HG02885 (cell line): ENCODE results near the gene ARHGEF1.
"Not testable (repeated sequence)": the region's sequence is repeated elsewhere in the genome, so short reads cannot be mapped to it uniquely, and the experiment has no call there.

Source experiments
- ATAC-seq: cut with Tn5 transposase; IDR thresholded peaks from one replicate; pipeline ENCODE4 v1.9.1; 2021; ENCODE audit warnings: mild to moderate bottlenecking; ENCODE audit not compliant: unreplicated experiment, poor library complexity

The ARHGEF1 gene

DNA sequence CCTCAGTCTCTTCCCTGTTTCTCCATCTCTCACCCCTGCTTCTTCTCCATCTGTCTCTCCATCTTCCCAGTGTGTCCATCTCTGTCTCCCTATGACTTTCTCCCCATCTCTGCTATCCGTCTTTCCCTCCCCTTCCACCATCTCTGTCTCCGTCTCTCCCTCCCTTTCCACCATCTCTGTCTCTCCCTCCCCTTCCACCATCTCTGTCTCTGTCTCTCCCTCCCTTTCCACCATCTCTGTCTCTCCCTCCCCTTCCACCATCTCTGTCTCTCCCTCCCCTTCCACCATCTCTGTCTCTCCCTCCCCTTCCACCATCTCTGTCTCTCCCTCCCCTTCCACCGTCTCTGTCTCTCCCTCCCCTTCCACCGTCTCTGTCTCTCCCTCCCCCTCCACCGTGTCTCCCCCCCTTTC lies 31.4 kb downstream of the ARHGEF1 start:
- not testable (repeated sequence) for ATAC-seq

DNA sequence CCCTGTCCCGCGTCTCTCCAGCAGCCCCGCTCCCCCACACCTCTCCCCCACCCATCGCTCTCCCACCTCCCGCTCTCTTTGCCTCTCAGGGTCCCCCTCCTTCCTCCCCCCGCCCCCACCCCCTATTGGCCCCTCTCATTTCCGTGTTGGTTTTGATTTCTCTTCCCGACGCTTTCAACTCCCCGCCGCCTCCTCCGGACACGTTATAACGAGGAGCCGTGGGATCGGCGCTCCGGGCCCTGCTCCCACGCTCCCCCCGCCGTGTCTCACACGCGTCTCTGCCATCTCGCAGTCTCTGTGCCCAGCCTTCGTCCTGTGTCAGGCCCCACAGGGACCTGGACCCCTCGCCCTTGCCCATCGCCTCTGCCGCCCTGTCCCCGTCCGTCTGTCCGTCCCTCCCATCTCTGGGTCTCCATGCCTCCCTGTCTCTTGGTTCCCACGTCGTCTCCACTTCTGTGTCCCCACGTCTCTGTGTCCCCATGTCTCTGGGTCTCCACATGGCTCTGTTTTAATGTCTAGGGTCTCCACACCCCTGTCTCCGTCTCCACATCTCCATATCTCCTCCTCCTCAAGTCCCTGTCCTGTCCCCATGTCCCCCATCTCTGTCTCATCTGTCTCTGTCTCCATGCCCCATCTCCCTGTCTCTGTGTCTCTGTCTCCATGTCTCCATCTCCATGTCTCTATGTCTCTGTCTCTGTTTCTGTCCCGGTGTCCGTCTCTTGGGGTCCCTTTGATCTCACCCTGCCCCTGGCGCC lies 32.2 kb downstream of the ARHGEF1 start:
- no peak for ATAC-seq

DNA sequence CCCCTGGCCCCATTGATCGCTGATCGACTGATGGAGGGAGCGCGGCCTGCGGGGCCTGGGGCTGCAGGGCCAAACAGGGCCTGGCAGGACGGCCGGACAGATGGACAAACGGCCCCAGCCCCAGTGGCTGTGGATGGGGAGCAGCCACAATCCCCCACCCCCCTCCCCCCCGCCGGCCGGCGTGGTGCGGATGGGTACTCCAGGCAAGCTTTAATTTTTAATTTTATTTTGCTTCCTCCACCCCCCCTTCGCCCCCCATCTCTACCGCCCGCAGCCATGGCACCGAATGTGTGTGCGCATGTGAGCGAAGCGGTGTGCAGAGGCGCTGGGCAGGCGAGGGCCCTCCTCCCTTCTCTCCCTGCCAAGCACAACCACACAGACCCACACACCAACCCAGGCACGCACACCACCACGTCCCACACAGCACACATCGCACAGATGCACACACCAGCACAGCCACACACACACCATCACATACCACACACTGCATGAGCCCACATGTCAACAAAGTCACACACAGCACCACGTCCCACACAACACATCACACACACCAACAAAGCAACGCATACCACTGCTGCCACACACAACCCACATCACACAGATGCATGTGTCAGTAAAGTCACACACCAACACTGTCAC lies 32.9 kb downstream of the ARHGEF1 start:
- ATAC-seq, result no peak

DNA sequence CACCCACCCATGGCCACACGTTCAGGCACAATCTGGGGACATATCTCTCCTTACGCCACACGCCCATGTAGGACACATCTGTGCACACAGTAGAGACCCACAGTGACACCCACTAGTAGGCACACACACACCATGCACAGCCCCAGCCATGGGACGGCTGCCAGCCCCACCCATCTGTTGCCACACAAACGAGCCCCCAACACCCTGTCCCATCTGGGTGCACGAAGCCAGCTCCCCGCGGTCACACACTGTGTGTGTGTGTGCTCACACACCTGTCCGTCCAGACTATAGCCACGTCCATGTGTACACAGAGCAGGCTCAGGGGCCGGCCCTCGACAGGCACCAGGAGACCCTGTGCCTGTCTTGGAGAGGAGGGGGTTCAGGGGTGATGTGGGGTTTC lies 34.7 kb downstream of the ARHGEF1 start:
- ATAC-seq, result no peak

DNA sequence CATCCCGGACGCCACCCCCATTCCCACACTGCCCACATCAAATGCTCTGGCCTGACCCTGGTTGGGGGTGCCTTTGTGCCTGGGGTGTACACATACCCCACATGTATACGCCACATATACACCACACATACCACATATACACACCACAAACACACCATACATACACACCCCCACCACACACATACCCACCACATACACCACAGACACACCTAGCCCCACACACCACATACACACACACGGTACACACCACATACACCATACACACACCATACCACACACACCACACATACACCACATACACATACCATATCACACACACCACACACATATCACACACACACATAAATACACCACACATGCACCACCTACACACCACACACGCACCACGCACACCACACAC lies 35.1 kb downstream of the ARHGEF1 start:
- no peak for ATAC-seq

DNA sequence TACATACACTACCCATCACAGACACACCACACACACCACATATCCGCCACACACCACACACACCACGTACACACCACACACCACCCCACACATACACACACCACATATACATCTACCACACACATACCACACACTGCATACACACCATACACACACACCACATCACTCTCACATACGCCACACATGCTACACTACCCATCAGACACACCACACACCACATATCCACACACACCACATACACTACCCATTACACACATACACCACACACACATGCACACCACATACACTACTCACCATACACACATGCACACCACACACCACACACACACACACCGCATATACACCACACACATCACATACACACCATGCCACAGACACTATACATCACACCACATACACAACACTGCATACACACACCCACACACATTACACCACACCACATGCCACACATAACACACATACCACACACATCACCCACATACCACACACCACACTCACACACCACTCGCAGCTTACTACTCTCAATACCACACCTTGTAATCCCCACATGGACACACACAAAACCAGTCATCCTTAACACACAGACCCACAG lies 35.8 kb downstream of the ARHGEF1 start:
- ATAC-seq, result no peak

DNA sequence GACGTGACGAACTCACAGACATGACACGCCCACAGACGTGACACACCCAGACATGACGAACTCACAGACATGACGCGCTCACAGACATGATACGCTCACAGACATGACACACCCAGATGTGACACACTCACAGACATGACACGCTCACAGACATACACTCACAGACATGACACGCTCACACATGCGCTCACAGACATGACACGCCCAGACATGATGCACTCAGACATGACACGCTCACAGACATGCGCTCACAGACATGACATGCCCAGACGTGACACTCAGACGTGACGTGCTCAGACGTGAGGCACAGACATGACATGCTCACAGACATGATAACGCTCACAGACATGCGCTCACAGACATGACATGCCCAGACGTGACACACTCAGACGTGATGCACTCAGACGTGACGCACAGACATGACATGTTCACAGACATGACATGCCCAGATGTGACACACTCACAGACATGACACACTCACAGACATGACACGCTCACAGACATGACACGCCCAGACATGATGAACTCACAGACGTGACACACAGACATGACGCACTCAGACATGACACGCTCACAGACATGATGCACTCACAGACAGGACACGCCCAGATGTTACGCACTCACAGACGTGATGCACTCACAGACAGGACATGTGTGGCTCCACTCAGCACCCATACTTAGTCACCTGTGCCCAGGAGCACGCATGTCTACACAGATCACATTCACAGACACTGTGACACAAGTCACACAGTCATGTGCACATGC lies 37.1 kb downstream of the ARHGEF1 start:
- no peak for ATAC-seq

DNA sequence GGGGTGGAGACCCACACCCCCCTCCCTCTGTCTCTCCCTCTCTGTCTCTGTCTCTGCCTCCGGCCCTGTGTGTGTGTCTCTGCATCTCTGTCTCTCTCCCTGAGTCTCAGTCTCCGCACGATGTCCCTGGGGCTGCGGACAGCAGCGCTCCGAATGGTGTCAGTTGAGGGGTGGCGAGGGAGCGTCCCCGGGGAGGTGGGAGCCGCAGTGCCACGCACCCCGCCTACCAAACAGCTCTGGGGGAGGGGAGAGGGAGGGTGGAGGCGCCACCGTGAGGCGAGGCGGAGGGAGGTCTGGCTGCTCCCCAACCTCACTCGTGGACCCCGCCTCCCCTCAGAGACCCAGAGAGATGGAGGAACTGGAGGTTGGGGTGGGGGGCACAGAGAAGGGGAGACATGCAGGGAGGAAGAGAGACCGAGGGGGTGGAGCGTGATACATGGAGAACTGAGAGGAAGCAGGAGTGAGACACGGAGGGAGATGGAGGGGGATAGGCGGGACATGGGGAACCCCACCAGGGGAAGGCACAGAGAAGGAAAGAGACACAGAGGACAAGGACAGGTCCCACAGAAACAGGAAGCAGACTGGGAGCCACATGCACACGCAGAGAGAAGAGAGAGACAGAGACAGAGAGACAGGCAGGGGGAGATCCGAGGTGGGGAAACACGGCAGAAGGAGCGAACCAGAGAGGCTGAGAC lies 38.0 kb downstream of the ARHGEF1 start:
- ATAC-seq, result no peak

DNA sequence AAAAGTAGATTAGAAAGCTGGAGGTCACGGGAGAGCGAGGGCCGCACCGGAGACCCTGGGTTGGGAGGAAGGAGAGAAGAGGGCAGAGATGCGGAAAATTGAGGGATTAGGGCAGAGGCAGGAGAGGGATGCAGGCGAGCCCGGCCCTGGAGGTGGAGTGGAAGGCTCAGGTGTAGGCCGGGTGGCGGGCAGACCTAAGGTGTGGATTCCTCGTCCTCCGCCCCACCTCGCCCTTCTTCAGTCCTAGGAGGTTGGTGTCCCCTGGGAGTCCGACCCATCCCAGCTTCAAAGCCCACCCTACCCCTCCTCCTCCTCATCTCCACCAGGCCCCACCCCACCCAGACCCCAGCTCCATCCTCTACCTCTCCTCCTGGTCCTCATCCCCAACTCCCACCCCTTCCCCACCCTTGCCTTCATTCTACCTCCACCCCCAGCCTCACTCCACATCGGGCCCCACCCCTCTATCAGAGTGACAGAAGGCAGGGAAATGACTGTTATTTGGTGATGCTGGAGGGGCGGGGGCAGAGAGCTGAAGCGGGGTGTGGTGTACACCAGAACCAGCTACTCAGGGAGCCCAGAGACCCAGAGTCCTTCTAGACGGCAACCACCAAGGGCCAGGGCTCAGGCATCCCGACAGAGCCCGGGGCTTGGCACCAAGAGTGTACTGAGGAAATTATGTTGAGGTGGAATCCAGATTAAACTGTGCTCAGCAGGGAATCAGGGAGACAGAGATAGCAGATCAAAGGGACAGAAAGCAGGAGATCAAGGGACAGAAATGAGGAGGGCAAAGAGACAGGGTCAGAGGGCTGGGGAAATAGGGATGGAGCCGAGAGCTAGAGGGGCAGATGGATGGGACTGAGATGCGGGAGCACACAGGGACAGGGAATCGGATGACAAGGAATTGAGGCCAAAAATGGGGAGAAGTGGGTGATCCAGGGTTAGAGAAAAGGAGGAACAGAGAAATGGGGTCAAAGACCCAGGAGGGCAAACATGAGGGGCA lies 38.9 kb downstream of the ARHGEF1 start:
- no peak for ATAC-seq

DNA sequence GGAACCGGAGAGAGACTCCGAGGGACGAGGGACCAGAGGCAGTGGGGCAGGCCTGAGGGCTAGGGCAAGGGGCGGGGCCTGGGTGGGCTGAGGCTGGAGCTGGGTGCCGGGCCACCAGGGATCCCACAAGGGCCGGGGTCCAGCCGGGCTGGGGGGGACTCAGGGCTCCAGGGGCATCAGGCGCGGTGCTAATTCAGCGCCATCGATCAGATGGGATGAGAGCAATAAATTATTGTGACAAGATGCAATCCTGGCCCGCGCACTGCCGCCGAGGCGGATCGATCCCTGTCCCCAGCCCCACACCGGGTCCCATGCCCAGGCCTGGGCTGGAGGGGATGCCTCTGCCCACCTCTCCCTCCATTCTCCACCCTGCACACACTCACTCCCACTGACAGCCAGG lies 39.6 kb downstream of the ARHGEF1 start:
- ATAC-seq, result no peak

DNA sequence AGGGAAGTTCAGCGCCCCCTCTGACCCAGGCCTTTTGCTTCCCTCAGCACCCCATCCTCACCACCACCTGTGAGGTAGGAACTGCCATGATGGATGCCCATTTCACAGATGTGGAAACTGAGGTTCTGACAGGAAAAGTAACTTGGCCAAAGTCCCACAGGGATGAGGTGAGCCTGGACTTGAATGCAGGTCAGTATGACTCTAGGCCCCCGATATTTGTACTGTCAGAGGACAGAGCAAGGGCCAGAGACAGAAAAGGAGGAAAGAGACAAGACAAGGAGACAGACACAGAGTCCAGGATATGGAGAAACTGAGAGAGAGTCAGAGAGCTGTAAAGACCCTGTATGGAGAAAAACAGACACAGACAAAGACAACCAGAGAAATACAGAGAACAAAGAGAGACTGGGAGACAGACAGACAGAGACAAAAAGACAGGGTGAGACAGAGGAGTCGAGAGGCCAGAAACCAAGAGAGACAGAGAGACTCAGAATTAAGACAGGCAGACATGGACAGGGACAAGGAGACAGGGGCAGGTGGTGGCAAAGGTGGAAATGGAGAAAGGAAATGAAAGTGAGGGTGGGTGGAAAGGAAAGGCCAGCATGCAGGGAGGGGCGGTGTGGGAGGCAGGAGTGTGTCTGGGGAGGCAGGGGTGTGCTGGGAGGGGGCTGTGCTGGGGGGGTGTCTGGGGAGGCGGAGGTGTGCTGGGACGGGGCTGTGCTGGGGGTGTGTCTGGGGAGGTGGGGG lies 40.2 kb downstream of the ARHGEF1 start:
- ATAC-seq, result no peak

DNA sequence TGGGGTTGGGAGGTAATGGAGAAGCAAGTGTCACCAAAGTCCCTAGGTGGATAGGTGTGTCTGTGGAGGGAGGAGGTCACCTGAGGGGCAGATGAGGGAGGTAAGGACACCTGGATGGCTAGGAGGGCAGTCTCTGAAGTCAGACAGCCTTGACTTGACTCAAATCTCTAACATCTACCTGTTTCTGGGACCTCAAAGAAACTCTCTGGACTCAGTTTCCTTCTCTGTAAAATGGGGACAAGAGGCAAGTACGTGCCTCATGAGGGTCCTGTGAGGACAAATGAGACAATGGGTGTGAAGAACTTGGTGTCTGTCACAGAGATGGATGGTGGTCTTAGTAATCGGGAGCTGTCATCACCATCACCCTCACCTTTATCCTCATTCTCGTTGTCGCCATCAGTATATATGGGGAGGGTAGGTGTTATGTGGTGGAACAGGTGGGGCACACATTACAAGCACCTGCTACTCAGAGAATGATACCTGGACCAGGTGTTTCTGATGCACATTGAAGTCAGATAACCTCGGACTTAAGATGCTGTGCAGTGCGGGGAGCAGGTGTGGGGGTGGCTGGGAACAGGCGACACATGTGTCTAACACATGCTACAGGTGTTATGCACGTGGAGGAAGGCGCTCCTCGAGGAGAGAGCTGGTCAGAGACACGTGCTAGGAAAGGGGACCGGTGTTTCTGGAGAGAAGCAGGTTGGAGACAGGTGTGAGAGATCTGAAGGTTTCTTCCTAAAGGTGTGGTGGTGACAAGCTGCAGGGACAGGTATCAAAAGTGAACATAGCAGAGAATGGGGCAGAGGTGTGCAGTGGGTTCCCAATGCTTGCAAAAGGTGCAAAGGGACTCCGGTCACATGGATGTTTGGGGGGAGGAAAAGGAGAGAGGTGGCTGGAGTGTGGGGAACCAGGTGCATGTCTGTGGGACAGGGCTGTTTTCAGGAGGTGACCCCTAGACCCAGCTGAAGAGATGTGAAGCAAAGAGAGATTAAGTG lies 41.5 kb downstream of the ARHGEF1 start:
- ATAC-seq, result no peak

DNA sequence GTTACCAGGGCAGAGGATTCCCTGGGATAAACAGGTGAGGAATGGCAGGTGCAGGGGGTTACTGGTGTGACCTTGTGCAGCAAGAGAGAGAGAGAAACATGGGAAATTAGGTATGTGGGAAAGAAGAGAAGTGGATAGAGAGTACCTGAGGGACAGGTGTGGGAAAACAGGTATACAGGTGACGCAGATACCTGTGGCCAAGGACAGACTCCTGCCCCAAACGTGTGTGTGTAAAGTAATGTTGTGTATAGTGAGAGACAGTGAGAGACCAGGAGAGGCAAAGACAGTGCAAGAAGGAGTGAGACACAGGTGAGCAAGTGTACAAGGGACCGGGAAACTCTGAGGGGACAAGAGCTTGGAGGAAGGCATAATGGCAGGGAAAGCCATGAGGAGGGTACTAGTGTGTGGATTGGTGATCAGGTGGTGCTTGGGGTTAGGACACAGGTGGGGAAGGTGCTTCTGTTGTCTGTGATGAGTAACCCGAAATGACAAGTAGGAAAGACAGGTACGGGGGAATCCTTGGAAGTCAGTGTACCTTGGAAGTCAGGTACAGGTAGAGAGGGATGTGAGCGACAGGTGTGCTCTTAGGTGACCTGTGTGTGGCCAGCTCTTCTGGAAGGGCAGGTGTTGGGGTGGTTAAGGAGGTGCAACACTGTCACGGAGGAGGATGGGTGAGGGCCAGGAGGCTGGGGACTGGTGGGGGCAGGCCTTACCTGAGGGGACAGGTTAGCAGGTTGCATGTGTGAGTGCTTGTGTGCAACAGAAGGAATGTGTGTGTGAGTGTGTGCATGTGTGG lies 42.4 kb downstream of the ARHGEF1 start:
- no peak for ATAC-seq

DNA sequence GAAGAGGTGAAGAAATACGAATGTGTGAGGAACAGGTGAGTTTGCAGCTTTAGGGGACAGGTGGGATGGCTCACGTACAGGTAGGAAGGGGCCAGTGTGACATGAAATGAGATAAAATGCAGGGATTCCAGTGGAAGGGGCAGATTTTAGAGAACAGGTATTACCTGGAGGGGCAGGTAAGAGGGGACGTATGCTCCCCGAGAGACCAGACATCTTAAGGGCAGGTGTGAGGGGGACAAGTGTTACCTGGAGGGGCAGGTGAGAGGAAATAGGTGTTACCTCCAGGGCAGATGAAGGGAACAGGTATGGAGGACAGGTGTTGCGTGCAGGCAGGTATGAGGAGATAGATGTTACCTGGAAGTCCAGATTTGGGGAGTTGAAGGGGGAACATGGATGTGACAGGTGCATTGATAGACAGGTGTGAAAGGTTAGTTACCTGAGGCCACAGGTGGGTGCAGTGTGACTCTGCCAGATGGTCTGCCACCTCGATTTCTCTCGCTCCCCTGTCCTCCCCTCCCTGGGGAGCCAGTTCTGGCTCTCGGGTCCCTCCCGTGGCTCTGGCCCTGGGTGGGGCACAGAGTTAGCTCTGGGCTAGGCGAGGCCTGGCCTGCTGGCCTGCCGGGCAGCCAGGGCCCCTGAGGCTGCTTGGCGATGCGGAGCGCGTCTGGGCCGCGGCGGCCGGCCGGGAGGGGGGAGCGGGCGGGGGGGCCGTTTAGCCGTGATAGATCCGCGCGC lies 43.2 kb downstream of the ARHGEF1 start:
- no peak for ATAC-seq

DNA sequence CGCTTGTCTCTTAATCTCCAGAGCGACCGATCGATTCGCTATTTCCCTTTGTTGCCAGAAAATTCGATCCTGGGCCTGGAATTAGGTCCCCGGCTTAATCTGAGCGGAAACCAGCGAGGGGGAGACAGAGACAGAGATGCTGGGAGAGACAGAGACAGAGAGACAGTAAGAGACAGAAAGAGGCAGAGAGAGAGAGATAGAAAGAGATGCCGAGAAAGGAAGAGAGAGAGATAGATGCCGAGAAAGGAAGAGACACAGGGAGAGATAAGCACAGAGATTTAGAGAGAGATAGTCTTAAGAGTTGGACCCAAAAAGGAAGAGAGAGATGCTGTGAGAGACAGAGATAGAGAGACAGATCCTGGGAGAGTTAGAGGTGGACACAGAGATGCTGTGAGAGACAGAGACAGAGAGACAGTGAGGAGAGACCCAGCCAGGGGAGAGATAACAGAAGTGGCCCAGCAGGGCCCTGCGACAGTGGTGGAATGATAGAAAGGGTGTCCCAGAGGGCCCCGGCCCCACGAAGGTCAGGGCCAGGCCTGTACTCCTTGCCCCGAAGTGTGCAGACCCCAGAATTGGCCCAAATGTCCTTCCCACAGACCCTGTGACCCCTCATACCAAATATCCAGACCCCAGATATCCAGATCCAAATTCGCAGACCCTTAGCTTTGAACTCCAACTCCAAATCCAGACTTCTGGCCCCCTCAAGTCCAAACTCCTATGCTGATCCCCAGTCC lies 43.9 kb downstream of the ARHGEF1 start:
- no peak for ATAC-seq
